Effector memory CD8-positive, alpha-beta T cell (primary cell): ENCODE data around the gene TSPAN19.

ENCODE experiments used
- ATAC-seq: fragments of 150-1000 bp; cut with Tn5 transposase; replicated peaks from 2 replicates; pipeline ENCODE4 v1.10.0; 2021; ENCODE audit warnings: mild to moderate bottlenecking, moderate library complexity
- DNase-seq, 3 experiments: peaks; one replicate each; pipeline ENCODE4 v3.0.0; 2021
- H3K27ac Mint-ChIP-seq, 2 donors: one replicate each; pipeline ENCODE4 v1.8.0; 2022; ENCODE audit warnings: mild to moderate bottlenecking in 2 of 2, mixed read lengths in 2 of 2, moderate library complexity in 2 of 2
- H3K27me3 Mint-ChIP-seq, 2 donors: one replicate each; pipeline ENCODE4 v1.8.0; 2022; ENCODE audit warnings: mixed read lengths in 2 of 2
- H3K36me3 Mint-ChIP-seq: one replicate; pipeline ENCODE4 v1.8.0; 2022; ENCODE audit warnings: mild to moderate bottlenecking, moderate library complexity, mixed read lengths; ENCODE audit not compliant: insufficient read depth
- H3K4me1 Mint-ChIP-seq, 2 donors: one replicate each; pipeline ENCODE4 v1.8.0; 2022; ENCODE audit warnings: low read depth in 2 of 2, mixed read lengths in 2 of 2
- H3K4me3 Mint-ChIP-seq, 2 donors: one replicate each; pipeline ENCODE4 v1.8.0; 2022; ENCODE audit warnings: mild to moderate bottlenecking in 2 of 2, mixed read lengths in 2 of 2, moderate library complexity in 2 of 2
- H3K9me3 Mint-ChIP-seq, 2 donors: one replicate each; pipeline ENCODE4 v1.8.0; 2022; ENCODE audit warnings: mixed read lengths in 2 of 2
- total RNA-seq, 9 experiments: gene quantifications; one replicate each; lab custom pipeline; 2026; lab: John Stamatoyannopoulos, UW

The TSPAN19 gene
- total RNA-seq = 0 to 0.06 (median 0) reads per million in 9 experiments

DNA sequence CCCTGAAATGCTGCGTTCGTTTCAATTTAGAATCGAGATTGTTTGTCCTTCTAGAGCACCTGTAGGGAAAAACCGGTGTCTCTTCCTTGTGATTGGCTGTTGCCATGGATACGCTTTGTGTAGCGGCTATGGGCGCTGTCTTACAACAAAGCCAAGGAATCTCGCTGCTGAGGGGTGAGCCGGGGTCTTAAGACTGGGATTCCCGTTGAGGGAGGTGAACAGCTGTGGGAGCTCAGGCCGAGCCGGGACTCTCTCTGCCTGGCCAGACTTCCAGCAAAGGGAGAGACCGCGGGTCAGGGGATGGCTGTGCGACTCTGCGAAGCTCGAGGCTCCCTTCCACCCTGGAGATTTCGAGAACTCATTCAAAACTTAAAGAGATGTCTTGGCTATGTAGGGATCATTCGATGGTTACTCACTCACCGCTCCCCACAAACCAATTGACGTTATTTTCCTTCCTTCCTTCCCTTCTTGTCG, at the start of gene TSPAN19, which contains the start of gene LRRIQ1:
Gene TSPAN19, minus strand, starts transcription at position 44 of the 474 bp plus-strand sequence. CDS start 6,331 bp downstream, outside the sequence.
Gene LRRIQ1, plus strand, starts transcription at position 118 of the 474 bp plus-strand sequence. CDS start 1,826 bp downstream, outside the sequence.
- no peak within 1 kb of the TSS for H3K27ac Mint-ChIP-seq
- DNase-seq (no peak), ATAC-seq (peak; percentile 14)
- H3K4me3 Mint-ChIP-seq = peak within 1 kb of the TSS; percentile 21 to 55
- peaks cover 0 to 4% of the 10 kb centered on the region in 2 donors for H3K9me3 Mint-ChIP-seq
- no peaks in the 10 kb centered on the region for H3K4me1 Mint-ChIP-seq
- no peaks in the 10 kb centered on the region for H3K36me3 Mint-ChIP-seq
- no peaks in the 10 kb centered on the region for H3K27me3 Mint-ChIP-seq

DNA sequence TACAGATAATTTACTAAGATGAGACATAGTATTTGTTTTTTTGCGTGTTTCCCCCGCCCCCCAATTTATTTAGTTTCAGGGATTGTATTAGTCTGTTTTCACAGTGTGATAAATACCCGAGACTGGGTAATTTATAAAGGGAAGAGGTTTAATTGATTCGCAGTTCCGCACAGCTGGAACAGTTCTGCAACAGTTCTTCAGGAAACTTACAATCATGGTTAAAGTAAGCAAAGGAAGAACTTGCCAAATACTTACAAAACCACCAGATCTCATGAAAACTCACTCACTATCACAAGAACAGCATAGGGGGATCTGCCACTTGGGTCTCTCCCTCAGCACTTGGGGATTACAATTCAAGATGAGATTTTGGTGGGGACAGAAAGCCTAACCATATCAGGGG, 49.0 kb upstream of the TSPAN19 start:
- no peaks in the 10 kb centered on the region for H3K27me3 Mint-ChIP-seq
- no peak overlapping the region for H3K27ac Mint-ChIP-seq
- no peaks in the 10 kb centered on the region for H3K4me1 Mint-ChIP-seq
- H3K36me3 Mint-ChIP-seq = no peaks in the 10 kb centered on the region
- H3K4me3 Mint-ChIP-seq = no peak overlapping the region
- DNase-seq = no peak
- no peak for ATAC-seq
- peaks cover 1 to 14% of the 10 kb centered on the region in 2 donors for H3K9me3 Mint-ChIP-seq

DNA sequence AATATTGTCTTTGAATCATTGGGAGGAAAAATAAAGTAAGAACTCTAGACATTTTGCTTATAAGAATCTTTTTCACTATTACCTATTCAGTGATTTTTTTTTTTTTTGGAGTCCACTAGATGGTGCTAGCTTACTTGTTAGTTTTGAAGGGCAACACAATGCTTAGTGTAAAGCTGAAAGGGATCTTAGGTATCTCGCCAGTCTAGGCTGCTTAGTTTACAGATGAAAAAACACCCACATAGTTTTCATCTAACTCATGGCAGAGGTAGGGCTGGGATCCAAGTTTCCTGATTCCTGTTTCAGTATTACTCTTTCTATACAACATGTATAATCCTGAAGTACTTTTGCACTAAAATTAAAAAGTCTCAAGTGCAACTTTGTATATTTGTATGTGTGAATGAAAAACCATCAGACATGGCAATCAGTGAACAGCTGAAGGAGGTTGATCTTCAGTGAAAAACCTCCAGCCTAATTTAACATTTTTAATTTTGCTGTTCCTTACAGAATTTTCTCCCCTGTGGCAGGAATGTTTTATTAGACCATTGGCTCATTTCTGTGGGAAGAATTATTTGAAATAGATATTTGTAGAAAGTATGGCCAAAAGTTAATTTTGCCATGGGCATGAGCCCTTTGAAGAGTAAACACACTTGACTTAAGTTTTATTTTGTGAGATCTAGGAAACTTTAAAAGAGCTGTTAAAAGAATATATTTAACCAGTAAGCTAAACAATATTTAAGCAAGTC, 40.8 kb upstream of the TSPAN19 start:
- no peaks in the 10 kb centered on the region for H3K9me3 Mint-ChIP-seq
- no peak for ATAC-seq

DNA sequence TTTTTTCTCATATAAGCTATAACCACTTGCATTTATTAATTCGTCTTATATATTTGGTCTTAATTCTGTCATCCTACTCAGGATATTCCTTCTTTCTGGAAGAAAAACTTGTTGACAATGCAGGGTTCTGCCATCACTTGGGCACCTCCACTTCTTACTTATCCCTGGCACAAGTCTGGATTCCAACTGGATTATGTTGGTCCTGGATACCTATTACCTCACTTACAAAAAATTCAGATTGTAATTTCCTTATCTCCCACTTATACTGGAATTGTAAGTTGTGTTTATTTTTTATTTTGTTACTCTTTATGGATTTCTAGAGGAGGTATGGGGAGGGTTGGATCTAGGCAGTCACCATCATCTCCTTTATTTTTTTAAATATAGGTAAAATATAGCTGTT, 36.7 kb upstream of the TSPAN19 start:
- Mint-ChIP-seq H3K36me3 (no peaks in the 10 kb centered on the region), H3K27ac (no peak overlapping the region), H3K4me1 (no peaks in the 10 kb centered on the region), H3K9me3 (peaks cover 0 to 2% of the 10 kb centered on the region in 2 donors), H3K27me3 (no peaks in the 10 kb centered on the region), H3K4me3 (no peak overlapping the region)
- DNase-seq (no peak), ATAC-seq (no peak)

More for the DNA sequence above, 40.8 kb upstream of the TSPAN19 start:
- Mint-ChIP-seq H3K27me3 (no peaks in the 10 kb centered on the region), H3K4me3 (no peak overlapping the region), H3K27ac (no peak overlapping the region), H3K36me3 (no peaks in the 10 kb centered on the region), H3K4me1 (no peaks in the 10 kb centered on the region)
- no peak for DNase-seq

DNA sequence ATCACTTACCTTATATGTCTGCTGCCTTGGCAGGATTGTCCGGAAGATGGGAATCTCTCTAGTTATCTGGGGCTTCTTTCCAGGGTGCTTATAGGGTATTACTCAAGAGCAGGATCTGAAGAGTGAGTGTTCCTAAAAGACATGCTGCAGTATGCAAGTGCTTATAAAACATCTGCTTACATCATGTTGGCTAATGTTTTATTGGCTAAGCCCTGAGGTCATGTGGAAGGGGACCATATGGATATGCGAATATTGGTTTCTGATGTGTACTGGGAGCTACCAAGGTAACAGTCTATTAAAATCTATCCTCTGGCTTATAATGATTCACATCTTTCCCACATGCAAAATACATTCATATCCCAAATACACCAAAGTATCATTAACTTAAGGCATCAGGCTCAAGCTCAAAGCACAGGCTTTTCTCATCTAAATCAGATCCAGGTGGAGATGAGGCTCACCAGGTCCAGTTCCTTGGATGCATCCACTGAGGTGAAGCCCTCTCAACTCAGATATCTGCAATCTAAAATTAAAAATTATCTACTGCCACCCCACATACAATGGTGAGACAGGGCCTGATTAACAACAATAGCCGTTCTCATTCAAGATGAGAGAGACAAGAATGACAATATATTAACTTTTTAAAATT, 29.9 kb upstream of the TSPAN19 start:
- Mint-ChIP-seq H3K36me3 (no peaks in the 10 kb centered on the region), H3K27me3 (no peaks in the 10 kb centered on the region), H3K4me3 (no peak overlapping the region), H3K4me1 (no peaks in the 10 kb centered on the region), H3K9me3 (peaks cover 7 to 8% of the 10 kb centered on the region in 2 donors), H3K27ac (no peak overlapping the region)
- no peak for DNase-seq
- no peak for ATAC-seq

DNA sequence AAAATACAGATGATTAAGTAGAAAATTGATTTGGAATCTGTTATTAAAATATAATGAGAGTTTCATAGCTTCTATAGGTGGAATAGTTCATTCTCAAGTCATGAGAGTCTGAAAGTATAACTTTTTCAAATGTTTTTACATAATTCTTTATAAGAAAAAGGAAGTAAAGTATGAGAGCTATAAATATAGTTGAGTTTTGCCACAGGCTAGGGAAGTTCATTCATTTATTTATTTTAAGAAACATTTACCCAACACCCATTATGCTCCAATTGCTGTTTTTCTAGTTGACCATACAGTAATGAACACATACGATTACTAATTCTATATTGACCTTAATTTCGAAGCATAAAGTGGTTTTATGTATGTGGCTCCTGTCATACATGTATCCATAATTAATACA, 24.8 kb upstream of the TSPAN19 start:
- no peaks in the 10 kb centered on the region for H3K4me1 Mint-ChIP-seq
- H3K36me3 Mint-ChIP-seq = no peaks in the 10 kb centered on the region
- no peak overlapping the region for H3K27ac Mint-ChIP-seq
- no peak for ATAC-seq
- H3K9me3 Mint-ChIP-seq = peaks cover 0 to 10% of the 10 kb centered on the region in 2 donors
- H3K27me3 Mint-ChIP-seq = no peaks in the 10 kb centered on the region
- no peak overlapping the region for H3K4me3 Mint-ChIP-seq
- DNase-seq = no peak

DNA sequence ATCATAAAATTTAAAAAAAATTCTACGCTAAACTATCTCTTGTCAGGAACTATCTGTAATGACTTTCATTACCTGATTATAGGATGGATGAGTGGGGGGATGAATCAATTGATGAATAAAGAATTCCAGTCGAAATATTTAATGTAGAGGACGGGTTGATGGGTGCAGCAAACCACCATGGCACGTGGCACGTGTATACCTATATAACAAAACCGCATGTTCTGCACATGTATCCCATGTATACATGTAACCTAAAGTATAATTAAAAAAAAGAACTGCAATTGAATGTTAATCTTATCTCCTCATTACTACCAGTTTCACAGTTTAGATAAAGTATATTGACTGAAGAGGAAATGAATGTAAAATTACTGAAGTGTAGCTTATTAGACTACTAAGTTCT, 23.5 kb upstream of the TSPAN19 start:
- ATAC-seq (no peak), DNase-seq (no peak)
- H3K4me3 Mint-ChIP-seq = no peak overlapping the region
- H3K27me3 Mint-ChIP-seq = no peaks in the 10 kb centered on the region
- no peaks in the 10 kb centered on the region for H3K36me3 Mint-ChIP-seq
- no peak overlapping the region for H3K27ac Mint-ChIP-seq
- H3K4me1 Mint-ChIP-seq = no peaks in the 10 kb centered on the region
- H3K9me3 Mint-ChIP-seq = peaks cover 0 to 7% of the 10 kb centered on the region in 2 donors

DNA sequence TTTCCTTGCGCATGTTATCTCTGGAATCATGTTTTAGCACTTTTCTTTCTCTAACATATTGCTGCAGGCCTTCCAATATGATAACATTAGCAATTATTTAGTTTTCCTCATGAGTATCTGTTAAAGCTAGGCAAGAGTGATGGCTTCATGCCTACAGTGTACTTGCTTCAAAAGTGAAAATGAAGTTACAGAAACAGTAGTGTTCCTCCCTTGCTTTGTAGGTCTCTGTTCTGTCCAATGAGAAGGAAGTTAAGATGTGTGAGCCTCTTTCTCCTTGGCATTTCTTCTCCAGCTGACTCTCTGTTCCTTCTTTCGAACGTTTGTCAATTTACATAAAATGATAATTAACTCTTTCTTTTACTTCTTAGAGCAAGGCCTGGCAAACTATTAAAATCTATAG, 22.3 kb upstream of the TSPAN19 start:
- no peaks in the 10 kb centered on the region for H3K36me3 Mint-ChIP-seq
- ATAC-seq = no peak
- H3K4me3 Mint-ChIP-seq = no peak overlapping the region
- H3K27ac Mint-ChIP-seq = no peak overlapping the region
- no peak for DNase-seq
- peaks cover 0 to 1% of the 10 kb centered on the region in 2 donors for H3K9me3 Mint-ChIP-seq
- H3K4me1 Mint-ChIP-seq = no peaks in the 10 kb centered on the region
- no peaks in the 10 kb centered on the region for H3K27me3 Mint-ChIP-seq

DNA sequence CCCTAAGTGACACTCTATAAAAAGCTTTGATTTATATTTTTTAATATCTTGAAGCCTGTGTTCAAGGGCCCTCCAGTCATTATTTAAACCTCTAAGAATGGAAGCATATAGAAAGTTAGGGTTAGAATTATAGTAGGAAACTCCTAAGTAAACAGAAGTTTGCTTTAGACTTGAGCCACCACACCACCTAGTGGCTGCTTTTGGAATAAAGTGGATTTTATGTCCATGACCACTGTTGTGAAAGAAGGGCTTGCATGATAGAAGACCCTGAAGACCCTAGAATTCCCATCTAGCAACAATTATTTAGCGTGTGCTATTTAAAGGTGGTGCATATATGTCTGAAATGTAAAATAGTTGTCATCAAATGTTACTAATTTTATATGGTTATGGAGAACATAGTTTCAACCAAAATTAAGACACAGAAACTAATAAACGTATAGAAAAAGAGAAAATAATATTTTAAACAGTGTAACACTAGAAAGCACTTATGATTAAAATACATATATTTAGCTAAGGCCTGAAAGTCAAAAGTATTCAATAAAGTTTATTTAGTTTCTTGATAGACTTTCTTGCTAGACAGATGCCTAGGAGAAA, 21.4 kb upstream of the TSPAN19 start:
- no peak for DNase-seq

DNA sequence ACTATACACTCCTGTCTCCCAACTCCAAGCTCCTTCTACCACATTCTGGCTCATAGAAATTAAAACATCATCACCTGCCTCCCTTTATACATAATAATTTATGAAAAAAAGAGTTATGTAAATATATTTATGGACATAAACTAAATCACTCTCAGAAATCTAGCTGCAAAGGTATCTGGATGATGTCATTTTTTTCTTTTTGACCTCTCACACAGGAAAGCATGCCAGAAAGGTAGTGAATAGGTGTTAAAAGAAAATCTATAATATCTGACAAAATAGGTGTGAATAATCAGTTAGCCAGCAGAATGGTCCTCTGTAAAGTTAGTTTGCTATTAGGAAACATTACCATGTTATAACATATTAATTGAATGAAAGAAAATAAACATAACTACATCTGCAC, 7.8 kb upstream of the TSPAN19 start:
- Mint-ChIP-seq H3K4me1 (no peaks in the 10 kb centered on the region), H3K9me3 (peaks cover 0 to 2% of the 10 kb centered on the region in 2 donors), H3K4me3 (no peak overlapping the region), H3K27ac (no peak overlapping the region), H3K27me3 (no peaks in the 10 kb centered on the region), H3K36me3 (no peaks in the 10 kb centered on the region)
- DNase-seq (no peak), ATAC-seq (no peak)

More for the DNA sequence above, 21.4 kb upstream of the TSPAN19 start:
- Mint-ChIP-seq H3K4me1 (no peaks in the 10 kb centered on the region), H3K9me3 (peaks cover 0 to 1% of the 10 kb centered on the region in 2 donors), H3K27me3 (no peaks in the 10 kb centered on the region), H3K4me3 (no peak overlapping the region), H3K36me3 (no peaks in the 10 kb centered on the region), H3K27ac (no peak overlapping the region)
- no peak for ATAC-seq

DNA sequence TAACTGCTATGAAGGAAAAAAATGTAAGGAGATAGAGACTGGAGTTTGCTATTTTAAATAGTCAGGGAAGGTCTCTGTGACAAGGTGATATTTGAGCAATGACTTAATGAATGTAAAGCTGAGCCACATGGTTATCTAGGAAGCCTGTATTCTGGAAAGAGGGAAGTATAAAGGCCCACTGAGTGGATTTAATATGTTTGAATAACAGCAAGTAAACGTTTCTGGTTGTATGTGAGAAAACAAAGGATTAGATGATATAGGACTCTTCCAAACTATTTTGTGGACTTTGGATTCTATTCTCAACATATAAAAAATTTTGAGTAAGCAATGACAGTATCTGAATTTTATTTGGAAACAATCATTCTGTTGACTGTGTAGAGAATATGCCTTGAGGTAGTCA, 5.3 kb upstream of the TSPAN19 start:
- Mint-ChIP-seq H3K27me3 (no peaks in the 10 kb centered on the region), H3K9me3 (peaks cover 0 to 2% of the 10 kb centered on the region in 2 donors), H3K4me1 (no peaks in the 10 kb centered on the region), H3K36me3 (no peaks in the 10 kb centered on the region), H3K27ac (no peak overlapping the region), H3K4me3 (no peak overlapping the region)
- DNase-seq = no peak
- no peak for ATAC-seq

DNA sequence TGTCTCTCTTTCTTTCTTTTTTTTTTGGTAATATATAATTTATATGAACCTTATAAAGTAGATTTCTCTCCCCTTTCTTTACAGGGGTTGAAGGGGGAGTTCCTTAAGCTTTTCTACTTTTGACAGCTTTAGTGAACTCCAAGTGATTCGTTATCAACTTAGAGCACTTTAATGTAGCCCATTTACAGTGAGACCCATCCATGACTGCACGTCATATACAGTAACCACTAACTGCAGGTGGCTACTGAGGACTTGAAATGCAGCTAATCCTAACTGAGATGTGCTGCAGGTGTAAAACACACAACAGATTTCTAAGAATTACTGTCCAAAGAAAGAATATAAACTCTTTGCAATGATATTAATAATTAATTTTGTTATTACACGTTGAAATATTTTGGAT, 656 bp upstream of the TSPAN19 start:
- no peaks in the 10 kb centered on the region for H3K27me3 Mint-ChIP-seq
- peak overlapping the region in 1 of 2 donors; percentile 55 for H3K4me3 Mint-ChIP-seq
- H3K4me1 Mint-ChIP-seq = no peaks in the 10 kb centered on the region
- H3K27ac Mint-ChIP-seq = no peak overlapping the region
- peaks cover 0 to 5% of the 10 kb centered on the region in 2 donors for H3K9me3 Mint-ChIP-seq
- no peak for ATAC-seq
- no peak for DNase-seq
- H3K36me3 Mint-ChIP-seq = no peaks in the 10 kb centered on the region

DNA sequence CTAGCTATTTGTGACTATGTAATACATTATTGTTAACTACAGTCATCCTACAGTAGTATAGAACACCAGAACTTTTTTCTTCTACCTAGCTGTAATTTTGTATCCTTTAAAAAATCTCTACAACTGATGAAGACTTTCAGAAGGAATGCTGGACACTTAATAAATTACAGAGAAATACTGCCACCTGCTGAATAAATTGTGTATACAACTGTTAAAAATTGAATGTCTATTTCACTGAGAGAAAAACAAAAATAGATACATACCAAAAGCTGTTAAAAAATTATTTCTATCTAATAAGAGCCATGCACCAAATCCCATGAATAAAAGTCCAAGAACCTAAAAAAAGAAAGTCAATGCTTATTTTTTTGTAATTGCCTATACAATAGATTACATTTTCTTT, 6.6 kb downstream of the TSPAN19 start:
- peaks cover 0 to 8% of the 10 kb centered on the region in 2 donors for H3K9me3 Mint-ChIP-seq
- H3K27ac Mint-ChIP-seq = no peak overlapping the region
- ATAC-seq = no peak
- no peaks in the 10 kb centered on the region for H3K36me3 Mint-ChIP-seq
- no peak for DNase-seq
- H3K27me3 Mint-ChIP-seq = no peaks in the 10 kb centered on the region
- no peak overlapping the region for H3K4me3 Mint-ChIP-seq
- H3K4me1 Mint-ChIP-seq = no peaks in the 10 kb centered on the region
